ENCODE measurements around the gene TBC1D14.
"Not testable (repeated sequence)": the region's sequence is repeated elsewhere in the genome, so short reads cannot be mapped to it uniquely, and the experiment has no call there.

TBC1D14 gene

GRCh38 chr4:7075962-7076695 is 166.5 kb downstream of the TBC1D14 start:
- TF ChIP-seq CTCF (IDR thresholded peaks at IDR 0.05; ENCODE audit: low read depth, low read length): no peak
- H3K4me3 ChIP-seq (ENCODE audit: low read depth, low read length): no peak overlapping the region

- no peak for TF ChIP-seq CTCF (IDR thresholded peaks at IDR 0.05; ENCODE audit: low read depth, low read length)
- no peak overlapping the region for H3K4me3 ChIP-seq (ENCODE audit: low read depth, low read length)
These were observed 167.1 kb downstream of the TBC1D14 start for GRCh38 chr4:7076696-7077082.

GRCh38 chr4:7077371-7077770 is 167.7 kb downstream of the TBC1D14 start:
- H3K4me3 ChIP-seq (ENCODE audit: low read depth, low read length): no peak overlapping the region
- no peak for TF ChIP-seq CTCF (IDR thresholded peaks at IDR 0.05; ENCODE audit: low read depth, low read length)

- no peak overlapping the region for H3K4me3 ChIP-seq (ENCODE audit: low read depth, low read length)
- no peak for TF ChIP-seq CTCF (IDR thresholded peaks at IDR 0.05; ENCODE audit: low read depth, low read length)
These were observed 168.4 kb downstream of the TBC1D14 start for GRCh38 chr4:7078025-7078424.

GRCh38 chr4:7079483-7079882 is 169.9 kb downstream of the TBC1D14 start:
- not testable (repeated sequence) for H3K4me3 ChIP-seq (ENCODE audit: low read depth, low read length)

GRCh38 chr4:7079909-7080308 is 170.3 kb downstream of the TBC1D14 start:
- H3K4me3 ChIP-seq (ENCODE audit: low read depth, low read length): not testable (repeated sequence)

All from WI38 (cell line).